ENCODE results near the gene ADCY9. TPM values are rescaled to one million over a fixed set of nuclear protein-coding genes. Genes with fewer than 3 reads are reported as not detected.

Gene ADCY9
- total and polyA plus RNA-seq, 5 experiments from 2014 or later: 0.20 to 6.5 (median 0.75) TPM

Other genes starting within 250 kb of the ADCY9 start
- 100 to 1,000 TPM; 153 to 167 TPM for gene CREBBP, start 235.7 kb downstream of the ADCY9 start, total RNA-seq
- 10 to 100 TPM in 1 of 3 donors, 1 to 10 TPM in 2; 2.9 to 12.0 (median 6.4) TPM for gene CREBBP, start 235.7 kb downstream of the ADCY9 start, polyA plus RNA-seq
- gene SRL, start 125.6 kb upstream of the ADCY9 start, total RNA-seq: not detected
- not detected for gene SRL, start 125.6 kb upstream of the ADCY9 start, polyA plus RNA-seq
- gene TFAP4, start 156.6 kb upstream of the ADCY9 start, total RNA-seq: 10 to 100 TPM; 32.6 to 39.8 TPM
- gene TFAP4, start 156.6 kb upstream of the ADCY9 start, polyA plus RNA-seq: 1 to 10 TPM in 2 of 3 donors, under 1 TPM in 1; 0.84 to 3.0 (median 1.3) TPM
- gene GLIS2, start 199.6 kb upstream of the ADCY9 start, total RNA-seq: under 1 TPM in 1 of 2 experiments, not detected in 1; 0.10 TPM
- not detected for gene GLIS2, start 199.6 kb upstream of the ADCY9 start, polyA plus RNA-seq
- 10 to 100 TPM; 40.9 to 46.1 TPM for gene PAM16, start 234.9 kb upstream of the ADCY9 start, total RNA-seq
- gene PAM16, start 234.9 kb upstream of the ADCY9 start, polyA plus RNA-seq: 10 to 100 TPM; 33.6 to 44.4 (median 39.3) TPM

All from naive thymus-derived CD8-positive, alpha-beta T cell (primary cell).